ENCODE data around the gene SLC6A6.

GRCh38 chr3:14454639-14455310 is 52.4 kb downstream of the SLC6A6 start:
- TF ChIP-seq EZH2 (IDR thresholded peaks at IDR 0.05), result no peak
- TF ChIP-seq CTCF (IDR thresholded peaks at IDR 0.05), result no peak
- no peak for TF ChIP-seq EZH2phosphoT487 (IDR thresholded peaks at IDR 0.05)

Measured in neural progenitor cell (in vitro differentiated cells).